GM08714 (cell line): Measurements from ENCODE around the gene TMPRSS2.

ENCODE experiments used
- H3K4me3 ChIP-seq: fragments of 200-500 bp; sonication (Bioruptor generic); 2 replicates; pipeline ENCODE4 v1.5.1; 2014; ENCODE audit warnings: mild to moderate bottlenecking, low read length, inconsistent platforms
- ZNF274 ChIP-seq: IDR thresholded peaks from 2 replicates; pipeline ENCODE4 v1.6.1; 2012; ENCODE audit warnings: mild to moderate bottlenecking, low read depth, low read length

TMPRSS2 gene

DNA sequence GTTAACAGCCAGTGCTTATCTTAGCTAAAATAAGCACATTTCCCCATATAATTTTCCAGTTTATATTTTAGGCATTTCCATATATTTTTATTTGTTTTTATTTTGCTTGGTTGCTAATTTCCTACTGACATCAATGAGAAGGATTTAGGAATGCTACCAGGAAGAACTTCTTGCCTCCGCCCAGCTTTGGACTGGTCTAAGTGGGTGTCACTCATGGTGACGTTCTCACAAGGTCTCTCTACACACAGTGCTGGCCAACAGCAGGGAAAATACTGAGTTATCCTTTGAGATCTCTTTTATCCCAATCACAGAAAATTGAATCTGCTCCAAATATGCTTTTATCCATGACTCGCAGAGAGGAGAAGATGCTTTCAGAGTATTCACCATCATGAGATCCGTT, 68.7 kb downstream of the TMPRSS2 start:
- no peak for TF ChIP-seq ZNF274

DNA sequence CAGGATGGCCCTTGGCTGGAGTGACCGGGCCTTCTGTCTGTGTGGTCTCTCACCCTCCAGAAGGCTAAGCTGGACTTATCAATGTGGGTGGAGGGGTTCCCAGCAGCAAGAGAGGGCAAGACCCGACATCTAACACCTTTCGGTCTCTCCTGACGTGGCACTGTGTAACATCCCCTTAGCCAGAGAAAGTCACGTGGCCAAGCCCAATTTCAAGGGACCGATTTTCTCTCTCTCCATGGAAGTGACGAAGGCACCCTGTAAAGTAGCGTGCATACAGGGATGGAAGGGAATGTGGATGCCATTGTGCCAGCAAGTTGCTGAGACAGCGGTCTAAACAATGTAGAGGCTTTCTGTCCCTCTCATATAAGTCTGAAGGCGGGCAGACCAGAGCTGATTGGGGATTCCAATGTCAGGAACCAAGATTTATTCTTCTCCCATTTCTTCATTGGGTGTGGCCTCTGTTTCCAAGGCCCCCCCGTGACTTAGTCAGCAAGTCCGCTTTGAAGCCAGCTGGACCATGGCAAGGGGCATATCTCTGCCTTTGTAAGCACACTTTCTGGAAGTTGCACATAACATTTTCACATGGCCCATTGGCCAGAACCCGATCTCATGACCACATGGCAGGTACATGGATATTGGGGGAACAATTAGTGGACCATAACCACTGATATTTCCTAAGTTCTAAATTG, 69.4 kb downstream of the TMPRSS2 start:
- TF ChIP-seq ZNF274 = no peak
- H3K4me3 ChIP-seq = no peak overlapping the region

More for the DNA sequence above, 68.7 kb downstream of the TMPRSS2 start:
- H3K4me3 ChIP-seq = no peak overlapping the region

DNA sequence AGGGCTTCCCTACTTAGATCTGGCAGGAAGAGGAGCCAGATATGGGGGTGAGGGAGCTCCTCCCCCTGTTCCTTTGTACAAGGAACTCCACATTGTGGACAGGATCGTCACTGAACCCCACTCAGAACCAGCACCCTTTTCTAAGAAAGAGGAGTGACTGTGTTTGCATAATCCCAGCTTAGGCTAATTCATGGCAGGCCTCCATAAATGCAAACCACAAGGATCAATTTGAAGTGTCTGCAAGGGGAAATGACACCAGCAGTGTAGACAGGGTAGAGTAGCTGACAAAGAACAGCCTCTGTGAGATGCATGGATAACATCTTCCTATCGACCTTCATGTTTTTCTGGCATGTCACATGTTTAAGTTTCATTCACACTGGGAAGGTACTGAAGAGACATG, 70.2 kb downstream of the TMPRSS2 start:
- H3K4me3 ChIP-seq = no peak overlapping the region
- TF ChIP-seq ZNF274 = no peak

DNA sequence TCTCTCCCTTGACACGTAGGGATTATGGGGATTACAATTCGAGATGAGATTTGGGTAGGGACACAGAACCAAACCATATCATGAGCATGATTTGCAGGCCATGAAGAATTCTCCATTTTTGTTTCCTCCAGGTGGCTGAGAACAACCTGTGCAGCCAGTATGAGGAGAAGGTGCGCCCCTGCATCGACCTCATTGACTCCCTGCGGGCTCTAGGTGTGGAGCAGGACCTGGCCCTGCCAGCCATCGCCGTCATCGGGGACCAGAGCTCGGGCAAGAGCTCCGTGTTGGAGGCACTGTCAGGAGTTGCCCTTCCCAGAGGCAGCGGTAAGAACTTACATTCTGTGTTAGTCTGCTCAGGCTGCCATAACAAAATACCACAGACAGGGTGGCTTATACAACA, 72.3 kb downstream of the TMPRSS2 start:
- H3K4me3 ChIP-seq = no peak overlapping the region
- no peak for TF ChIP-seq ZNF274

DNA sequence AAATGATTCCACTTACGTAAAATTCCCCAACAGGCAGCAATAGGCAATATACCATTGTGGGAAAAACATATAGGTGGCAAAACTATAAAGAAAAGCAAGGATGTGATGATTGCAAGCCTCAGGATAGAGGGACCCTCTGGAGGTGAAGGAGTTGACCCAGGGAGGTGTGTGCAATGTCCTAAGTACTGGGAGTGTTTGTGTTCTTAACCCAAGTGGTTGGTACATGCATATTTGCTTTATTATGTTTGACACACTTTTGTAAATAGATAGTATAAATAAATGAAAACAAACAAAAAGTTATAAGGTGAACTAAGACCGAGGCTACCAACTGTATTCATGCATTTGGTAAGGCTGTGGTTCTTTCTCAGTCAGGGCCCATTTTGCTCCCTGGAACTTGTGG, 74.4 kb downstream of the TMPRSS2 start:
- no peak overlapping the region for H3K4me3 ChIP-seq
- no peak for TF ChIP-seq ZNF274

DNA sequence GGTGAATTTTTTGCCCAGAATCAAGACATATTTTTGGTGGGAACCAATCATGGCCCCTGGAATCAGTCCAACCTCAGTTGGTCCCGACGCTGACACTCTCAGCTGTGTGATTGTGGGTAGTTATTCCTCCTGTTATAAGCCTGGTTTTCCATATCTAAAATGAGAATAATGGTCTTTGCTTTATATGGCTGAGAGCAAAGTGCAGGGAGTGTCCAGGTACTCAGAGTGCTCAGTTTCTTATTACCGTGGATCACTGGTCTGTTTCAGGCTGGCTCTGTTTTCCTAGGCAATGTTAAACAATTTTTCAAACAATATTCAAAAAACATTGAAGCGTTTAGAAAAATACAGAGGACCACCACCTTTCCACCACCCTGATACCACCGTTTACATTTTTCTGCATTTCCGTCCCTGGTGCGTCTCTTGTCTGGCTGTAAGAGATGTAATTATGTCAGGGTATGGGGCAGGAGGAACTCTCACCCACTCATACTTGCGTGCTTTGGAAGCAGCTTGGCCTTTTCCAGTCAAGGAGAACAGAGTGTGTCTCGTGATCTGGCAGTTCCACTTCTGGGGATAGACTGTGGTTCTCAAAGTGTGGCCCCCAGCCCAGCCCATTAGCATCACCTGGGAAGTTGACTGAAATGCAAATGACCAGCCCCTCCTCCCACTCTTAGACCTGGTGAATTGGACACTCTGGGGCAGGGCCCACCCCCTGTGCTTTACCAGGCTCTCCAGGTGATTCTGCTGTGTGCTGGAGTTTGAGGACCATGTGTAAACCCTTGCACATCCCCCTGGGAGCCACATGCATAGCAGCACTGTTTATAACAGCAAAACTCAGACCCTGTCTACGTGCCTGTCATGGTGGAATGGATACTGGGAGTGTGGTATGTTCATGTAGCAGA, 75.1 kb downstream of the TMPRSS2 start:
- no peak for TF ChIP-seq ZNF274
- H3K4me3 ChIP-seq = no peak overlapping the region

DNA sequence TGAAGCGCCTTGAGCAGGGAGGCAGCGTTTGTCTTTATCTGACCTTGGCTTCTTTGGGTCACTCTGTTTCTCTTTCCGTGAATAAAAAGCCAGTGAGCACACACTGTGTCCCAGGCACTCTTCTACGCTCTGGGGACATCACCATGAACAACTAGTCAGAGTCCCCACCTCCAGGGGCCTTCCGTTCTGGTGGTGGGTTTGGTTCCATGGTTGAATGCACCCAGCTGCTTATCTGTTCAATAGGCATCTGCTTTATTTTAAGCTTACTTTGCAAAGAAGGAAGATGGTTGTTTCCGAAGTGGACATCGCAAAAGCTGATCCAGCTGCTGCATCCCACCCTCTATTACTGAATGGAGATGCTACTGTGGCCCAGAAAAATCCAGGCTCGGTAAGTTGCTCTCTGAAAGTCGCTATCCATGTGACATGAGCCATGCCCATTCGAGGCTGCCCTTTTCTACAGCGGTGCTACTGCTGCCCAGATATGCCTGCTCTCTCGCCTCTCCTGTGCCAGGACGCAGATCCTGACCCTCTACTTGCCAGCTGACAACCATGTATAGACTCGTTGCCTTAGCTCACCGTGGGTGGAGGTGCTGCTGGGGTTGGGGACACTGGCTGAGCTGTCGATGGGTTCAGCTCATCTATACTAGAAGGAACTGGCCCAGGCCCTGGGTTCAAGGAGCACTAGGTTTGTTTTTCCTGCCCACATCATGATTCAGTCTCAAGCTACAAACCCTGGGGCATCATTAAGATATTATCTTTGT, 76.0 kb downstream of the TMPRSS2 start:
- H3K4me3 ChIP-seq = no peak overlapping the region
- no peak for TF ChIP-seq ZNF274

DNA sequence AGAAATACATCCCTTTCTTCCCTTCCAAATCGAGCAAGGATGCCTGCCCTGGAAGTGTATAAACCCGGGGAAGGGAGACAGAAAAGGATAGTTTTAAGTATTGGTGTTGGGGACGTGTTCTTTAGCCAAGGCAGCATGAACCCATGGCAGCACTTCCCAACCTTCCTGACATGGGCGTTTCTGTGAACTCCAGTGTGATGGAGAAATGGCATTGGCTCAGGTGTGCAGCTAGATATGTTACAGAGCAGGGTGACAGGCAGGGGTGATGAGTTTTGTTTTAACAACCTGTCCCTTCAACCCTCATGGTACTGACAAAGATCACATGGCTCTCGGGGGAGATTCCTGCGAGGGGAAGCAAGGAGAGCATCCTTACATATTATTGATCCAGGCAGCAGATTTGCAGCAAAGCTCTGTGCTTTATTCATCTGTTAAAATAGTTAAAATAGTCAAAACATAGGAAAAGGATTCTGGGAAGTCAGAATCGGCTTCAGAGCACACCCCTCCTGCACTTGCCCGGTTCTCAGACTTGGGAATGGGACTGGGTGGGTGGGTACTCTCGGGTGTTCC, 78.0 kb downstream of the TMPRSS2 start:
- H3K4me3 ChIP-seq = no peak overlapping the region
- TF ChIP-seq ZNF274 = no peak

DNA sequence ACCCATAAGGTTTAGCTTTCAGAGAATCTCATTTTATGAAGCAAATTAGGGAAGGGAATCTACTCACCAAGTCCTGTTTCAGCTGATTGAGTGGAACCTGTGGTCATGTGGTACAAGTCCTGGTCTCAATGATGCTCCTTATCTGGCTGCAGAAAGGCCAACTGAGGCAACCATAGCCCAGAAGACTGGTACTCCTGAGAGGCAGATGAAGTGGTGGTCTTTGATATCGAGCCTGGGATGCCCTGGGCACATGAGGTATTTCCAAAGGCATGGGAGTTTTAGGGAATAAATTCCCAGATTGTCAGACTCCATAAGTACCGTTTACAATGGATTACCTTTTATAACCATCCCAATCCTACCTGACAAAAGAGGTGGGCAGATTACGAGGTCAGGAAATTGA, 78.7 kb downstream of the TMPRSS2 start:
- H3K4me3 ChIP-seq = no peak overlapping the region
- TF ChIP-seq ZNF274 = no peak

DNA sequence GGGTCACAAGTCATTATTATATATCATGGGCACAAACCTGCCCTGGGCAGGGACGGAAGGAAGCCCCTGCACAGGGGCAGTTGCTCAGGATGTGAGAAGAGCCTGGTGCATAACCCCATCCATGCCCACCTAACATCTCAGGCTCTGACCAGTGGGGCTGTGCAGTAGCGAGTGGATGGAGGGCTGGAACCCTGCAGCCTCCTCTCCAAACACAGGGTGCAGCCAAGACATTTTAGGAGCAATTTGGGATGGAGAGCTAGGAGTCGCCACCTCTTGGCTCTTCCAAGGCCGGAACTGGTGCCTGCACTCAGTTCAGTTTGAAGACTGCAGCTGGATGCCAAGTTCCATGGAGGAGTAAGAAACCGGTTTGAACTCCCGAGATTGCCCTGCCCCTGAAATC, 79.1 kb downstream of the TMPRSS2 start:
- H3K4me3 ChIP-seq = no peak overlapping the region; the same call in 1 of the 2 replicates
- TF ChIP-seq ZNF274 = no peak

DNA sequence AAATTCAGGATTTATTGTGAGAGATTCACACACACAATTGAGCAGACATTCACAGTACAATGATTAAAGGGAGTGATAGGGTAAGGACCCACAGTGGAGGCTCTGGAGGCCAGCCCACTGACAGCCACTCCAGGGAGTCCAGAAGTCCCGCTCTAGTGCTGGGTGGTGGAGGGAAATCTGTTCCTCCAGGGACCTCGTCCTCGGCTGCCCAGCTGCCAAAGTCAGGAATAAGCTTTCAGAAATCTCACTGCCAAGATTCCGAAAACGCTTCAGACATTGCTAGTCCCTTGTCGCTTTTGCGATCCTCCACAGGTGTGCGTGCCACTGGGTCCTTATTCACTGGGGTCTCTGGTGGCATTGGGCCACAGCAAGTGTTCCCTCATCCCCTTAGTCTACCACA, 79.6 kb downstream of the TMPRSS2 start:
- peak overlapping the region; percentile 96; the same call in 1 of the 2 replicates for H3K4me3 ChIP-seq
- TF ChIP-seq ZNF274 = no peak

DNA sequence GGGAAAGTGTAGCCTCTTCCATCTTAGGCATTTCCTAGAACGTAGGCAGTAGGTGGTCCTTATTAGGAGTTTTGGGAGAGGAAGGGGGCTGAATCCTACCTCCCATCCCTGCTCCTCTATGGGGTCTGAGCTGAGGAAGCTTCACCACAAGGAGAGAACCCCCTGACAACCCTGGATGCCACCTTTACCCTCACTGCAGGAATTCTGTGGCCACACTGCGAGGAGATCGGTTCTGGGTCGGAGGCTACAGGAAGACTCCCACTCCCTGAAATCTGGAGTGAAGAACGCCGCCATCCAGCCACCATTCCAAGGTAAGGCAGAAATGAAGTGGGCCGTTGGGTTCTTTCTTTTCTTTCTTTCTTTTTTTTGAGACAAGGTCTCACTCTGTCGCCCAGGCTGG, 80.4 kb downstream of the TMPRSS2 start:
- H3K4me3 ChIP-seq = peak overlapping the region; percentile 96
- TF ChIP-seq ZNF274 = no peak

DNA sequence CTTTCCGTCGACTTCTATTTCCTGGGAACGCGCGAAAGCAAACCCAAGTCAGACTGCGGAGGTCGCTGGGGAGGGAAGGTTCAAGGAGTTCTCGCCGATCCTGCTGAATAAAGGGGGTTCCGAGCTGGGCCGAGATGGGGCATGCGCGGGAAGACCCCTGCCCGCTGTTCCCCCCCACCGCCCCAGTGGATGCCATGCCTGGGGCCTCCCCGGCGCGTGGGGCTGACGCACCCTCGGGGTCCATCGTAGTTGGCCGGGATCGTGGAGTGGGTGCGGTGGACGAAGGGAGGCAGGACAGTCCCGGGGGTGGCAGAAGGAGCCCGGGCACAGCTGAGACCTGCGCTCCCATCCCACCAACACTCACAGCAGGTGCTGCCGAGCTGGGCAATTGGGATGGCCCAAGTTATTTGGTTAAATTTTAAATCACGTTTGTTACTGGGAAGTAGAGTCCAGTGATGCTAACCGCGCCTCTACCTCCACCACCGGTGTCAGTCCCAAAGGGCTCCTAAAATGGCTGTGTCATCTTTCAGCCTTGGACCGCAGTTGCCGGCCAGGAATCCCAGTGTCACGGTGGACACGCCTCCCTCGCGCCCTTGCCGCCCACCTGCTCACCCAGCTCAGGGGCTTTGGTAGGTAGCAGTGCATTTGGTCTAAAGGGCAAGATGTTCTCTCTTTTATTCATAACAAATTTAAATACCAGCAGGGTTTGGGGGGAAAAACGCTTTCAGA, 81.1 kb downstream of the TMPRSS2 start:
- H3K4me3 ChIP-seq = peak overlapping the region; percentile 96
- no peak for TF ChIP-seq ZNF274
